Osteoblast (primary cell): ENCODE data around the gene PCDH9. TPM values are rescaled to one million over a fixed set of nuclear protein-coding genes. Genes with fewer than 3 reads are reported as not detected.

Experiments
- DNase-seq: peaks from one replicate; pipeline ENCODE4 v3.0.0; 2011; ENCODE audit warnings: low spot score, mixed read lengths; ENCODE audit not compliant: insufficient read length; ENCODE audit errors: missing footprints
- H2AFZ ChIP-seq: 2 replicates; pipeline ENCODE4 v1.6.0; 2011; ENCODE audit warnings: mild to moderate bottlenecking, low read length
- H3K27ac ChIP-seq: 2 replicates; pipeline ENCODE4 v1.5.1; 2011; ENCODE audit warnings: mild to moderate bottlenecking, low read depth, low read length, moderate library complexity
- H3K27me3 ChIP-seq: 2 replicates; pipeline ENCODE4 v1.6.0; 2012; ENCODE audit warnings: mild to moderate bottlenecking, control low read depth, inconsistent platforms, low read length, moderate library complexity; ENCODE audit not compliant: insufficient read depth
- H3K36me3 ChIP-seq: 2 replicates; pipeline ENCODE4 v1.5.1; 2011; ENCODE audit warnings: mild to moderate bottlenecking, low read length, control low read depth, moderate library complexity; ENCODE audit not compliant: insufficient read depth
- H3K4me1 ChIP-seq: 2 replicates; pipeline ENCODE4 v1.5.1; 2011; ENCODE audit warnings: mild to moderate bottlenecking, low read length, control low read depth, moderate library complexity; ENCODE audit not compliant: insufficient read depth
- H3K4me2 ChIP-seq: 2 replicates; pipeline ENCODE4 v1.6.0; 2011; ENCODE audit warnings: mild to moderate bottlenecking, low read length; ENCODE audit not compliant: insufficient read depth
- H3K4me3 ChIP-seq: fragments of 200-600 bp; sonication (generic); 3 replicates; pipeline ENCODE4 v1.5.1; 2012; ENCODE audit warnings: mild to moderate bottlenecking, low read length, inconsistent platforms; ENCODE audit not compliant: insufficient read depth
- H3K79me2 ChIP-seq: 2 replicates; pipeline ENCODE4 v1.6.0; 2012; ENCODE audit warnings: mild to moderate bottlenecking, low read length, control low read depth, inconsistent platforms; ENCODE audit not compliant: insufficient read depth
- H3K9me3 ChIP-seq: 2 replicates; pipeline ENCODE4 v1.5.1; 2011; ENCODE audit warnings: low read depth, low read length, control low read depth
- H4K20me1 ChIP-seq: 2 replicates; pipeline ENCODE4 v1.6.0; 2012; ENCODE audit warnings: mild to moderate bottlenecking, low read length, control low read depth; ENCODE audit not compliant: insufficient read depth
- CTCF ChIP-seq: IDR thresholded peaks from 2 replicates; pipeline ENCODE4 v1.5.1; 2011; ENCODE audit warnings: mild to moderate bottlenecking, low read depth, low read length, moderate library complexity; ENCODE audit errors: extremely low read depth
- total RNA-seq: library from RNA; depleted of rRNA; stranded (reverse); fragments of >200 nt; gene quantifications from 2 replicates; pipeline ENCODE4 v1.2.3, GENCODE V29; 2012

Gene PCDH9
- total RNA-seq, 1 donor = 1.1 TPM

DNA sequence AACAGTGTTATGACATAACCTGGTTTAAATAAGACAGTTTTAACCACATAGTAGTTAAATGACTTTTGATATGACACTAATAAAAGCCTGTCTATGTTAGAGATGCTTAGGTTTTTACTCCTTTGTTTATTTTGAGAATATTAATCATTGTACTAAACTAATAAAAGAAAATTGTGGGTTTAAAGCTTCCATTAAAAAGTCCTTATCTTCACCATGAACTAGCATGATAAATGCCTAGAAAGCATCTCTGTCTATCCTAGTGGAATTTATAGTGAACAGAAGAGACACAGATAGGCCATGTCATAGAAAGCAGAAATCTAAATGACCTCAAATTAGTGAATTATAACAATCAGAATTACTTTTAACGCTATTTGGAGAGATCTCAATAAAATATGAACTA is 255.2 kb downstream of the PCDH9 start:
- TF ChIP-seq CTCF = no peak

GRCh38 chr13:66974174-66974573 is 256.0 kb downstream of the PCDH9 start:
- Histone ChIP-seq H3K9me3 (no peaks in the 10 kb centered on the region), H3K27me3 (no peaks in the 10 kb centered on the region), H3K4me2 (no peak overlapping the region), H3K79me2 (no peaks in the 10 kb centered on the region), H2AFZ (no peak overlapping the region), H3K4me1 (no peaks in the 10 kb centered on the region), H3K4me3 (no peak overlapping the region), H3K27ac (no peak overlapping the region), H4K20me1 (no peaks in the 10 kb centered on the region), H3K36me3 (no peaks in the 10 kb centered on the region)
- no peak for DNase-seq
- TF ChIP-seq CTCF = no peak

More for the DNA sequence above, 255.2 kb downstream of the PCDH9 start:
- Histone ChIP-seq H3K79me2 (no peaks in the 10 kb centered on the region), H3K4me3 (no peak overlapping the region), H3K4me2 (no peak overlapping the region), H3K27me3 (no peaks in the 10 kb centered on the region), H4K20me1 (no peaks in the 10 kb centered on the region), H2AFZ (no peak overlapping the region), H3K9me3 (no peaks in the 10 kb centered on the region), H3K4me1 (no peaks in the 10 kb centered on the region), H3K27ac (no peak overlapping the region), H3K36me3 (no peaks in the 10 kb centered on the region)
- no peak for DNase-seq

GRCh38 chr13:66972659-66973058 is 257.5 kb downstream of the PCDH9 start:
- no peaks in the 10 kb centered on the region for H4K20me1 ChIP-seq
- TF ChIP-seq CTCF = no peak
- no peak overlapping the region for H2AFZ ChIP-seq
- DNase-seq = no peak
- H3K4me1 ChIP-seq = no peaks in the 10 kb centered on the region
- H3K4me2 ChIP-seq = no peak overlapping the region
- H3K9me3 ChIP-seq = no peaks in the 10 kb centered on the region
- H3K27me3 ChIP-seq = no peaks in the 10 kb centered on the region
- no peak overlapping the region for H3K27ac ChIP-seq
- H3K4me3 ChIP-seq = no peak overlapping the region
- no peaks in the 10 kb centered on the region for H3K79me2 ChIP-seq
- H3K36me3 ChIP-seq = no peaks in the 10 kb centered on the region

DNA sequence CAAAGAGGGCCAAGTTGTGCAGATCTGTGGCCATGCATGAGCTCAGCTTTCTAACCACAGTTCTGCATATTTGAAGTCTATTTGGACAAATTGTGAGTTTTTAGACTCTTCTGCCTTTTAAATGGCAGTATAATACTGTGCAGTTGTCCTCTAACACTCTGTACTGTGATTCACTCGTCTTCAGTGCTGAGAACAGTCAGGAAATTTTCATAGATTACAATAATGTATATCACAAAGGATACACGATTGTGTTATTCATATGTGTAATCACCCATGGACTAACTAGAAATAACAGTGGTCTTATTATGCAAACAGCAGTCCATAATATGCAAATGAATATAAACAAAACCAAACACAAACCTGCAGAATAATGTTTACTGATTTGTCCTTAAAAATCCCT is 259.1 kb downstream of the PCDH9 start:
- H3K79me2 ChIP-seq = no peaks in the 10 kb centered on the region
- no peaks in the 10 kb centered on the region for H3K36me3 ChIP-seq
- no peak for DNase-seq
- no peak overlapping the region for H3K4me2 ChIP-seq
- no peaks in the 10 kb centered on the region for H3K9me3 ChIP-seq
- H4K20me1 ChIP-seq = no peaks in the 10 kb centered on the region
- H3K4me3 ChIP-seq = no peak overlapping the region
- H3K27me3 ChIP-seq = no peaks in the 10 kb centered on the region
- no peak overlapping the region for H3K27ac ChIP-seq
- H2AFZ ChIP-seq = no peak overlapping the region
- H3K4me1 ChIP-seq = no peaks in the 10 kb centered on the region
- TF ChIP-seq CTCF = no peak
